Astrocyte (in vitro differentiated cells and primary cell): Measurements from ENCODE around the gene AMOTL2. TPM values are rescaled to one million over a fixed set of nuclear protein-coding genes. Genes with fewer than 3 reads are reported as not detected.

Experiments
- DNase-seq: peaks from one replicate; pipeline ENCODE4 v3.0.0-alpha.2; 2010; ENCODE audit warnings: low read depth
- FAIRE-seq: peaks from 2 replicates; lab custom pipeline; 2011; peaks lifted over from hg19 to GRCh38; lab: Jason Lieb, UNC
- H2AFZ ChIP-seq: 2 replicates; pipeline ENCODE4 v1.6.0; 2012; ENCODE audit warnings: low read depth, low read length, inconsistent platforms
- H3K27ac ChIP-seq: 2 replicates; pipeline ENCODE4 v1.5.1; 2011; ENCODE audit warnings: low read depth, low read length, inconsistent platforms
- H3K27me3 ChIP-seq: 2 replicates; pipeline ENCODE4 v1.6.0; 2011; ENCODE audit warnings: low read length, inconsistent platforms; ENCODE audit not compliant: insufficient read depth
- H3K36me3 ChIP-seq: 2 replicates; pipeline ENCODE4 v1.5.1; 2011; ENCODE audit warnings: low read length, inconsistent platforms; ENCODE audit not compliant: insufficient read depth
- H3K4me1 ChIP-seq: 2 replicates; pipeline ENCODE4 v1.5.1; 2011; ENCODE audit warnings: low read length, inconsistent platforms; ENCODE audit not compliant: insufficient read depth
- H3K4me2 ChIP-seq: 2 replicates; pipeline ENCODE4 v1.6.0; 2012; ENCODE audit warnings: low read length, inconsistent platforms
- H3K4me3 ChIP-seq: 2 replicates; pipeline ENCODE4 v1.5.1; 2011; ENCODE audit warnings: low read depth, mild to moderate bottlenecking, low read length, inconsistent platforms; ENCODE audit not compliant: insufficient read depth
- H3K79me2 ChIP-seq: 2 replicates; pipeline ENCODE4 v1.6.0; 2012; ENCODE audit warnings: mild to moderate bottlenecking, low read length, inconsistent platforms; ENCODE audit not compliant: insufficient read depth
- H3K9ac ChIP-seq: 2 replicates; pipeline ENCODE4 v1.6.0; 2012; ENCODE audit warnings: mild to moderate bottlenecking, low read length, inconsistent platforms
- H3K9me3 ChIP-seq: 2 replicates; pipeline ENCODE4 v1.5.1; 2012; ENCODE audit warnings: low read depth, mild to moderate bottlenecking, low read length, inconsistent platforms; ENCODE audit not compliant: insufficient read depth
- H4K20me1 ChIP-seq: 2 replicates; pipeline ENCODE4 v1.6.0; 2012; ENCODE audit warnings: low read length, inconsistent platforms; ENCODE audit not compliant: insufficient read depth
- H3K27ac Mint-ChIP-seq: one replicate; pipeline ENCODE4 v1.8.0; 2021; ENCODE audit warnings: mild to moderate bottlenecking, mixed read lengths; ENCODE audit not compliant: unreplicated experiment
- H3K27me3 Mint-ChIP-seq: one replicate; pipeline ENCODE4 v1.8.0; 2021; ENCODE audit warnings: low read depth, mixed read lengths; ENCODE audit not compliant: unreplicated experiment
- H3K36me3 Mint-ChIP-seq: one replicate; pipeline ENCODE4 v1.8.0; 2021; ENCODE audit warnings: low read depth, mixed read lengths; ENCODE audit not compliant: unreplicated experiment
- H3K4me1 Mint-ChIP-seq: one replicate; pipeline ENCODE4 v1.8.0; 2021; ENCODE audit warnings: low read depth, mixed read lengths; ENCODE audit not compliant: unreplicated experiment
- H3K4me3 Mint-ChIP-seq: one replicate; pipeline ENCODE4 v1.8.0; 2021; ENCODE audit warnings: mild to moderate bottlenecking, moderate library complexity, mixed read lengths; ENCODE audit not compliant: unreplicated experiment
- H3K9me3 Mint-ChIP-seq: one replicate; pipeline ENCODE4 v1.8.0; 2021; ENCODE audit warnings: mild to moderate bottlenecking, mixed read lengths; ENCODE audit not compliant: unreplicated experiment
- CTCF ChIP-seq: IDR thresholded peaks from 2 replicates; pipeline ENCODE4 v1.5.1; 2011; ENCODE audit warnings: low read depth, mild to moderate bottlenecking, inconsistent platforms, low read length, moderate library complexity; ENCODE audit not compliant: insufficient read depth
- EZH2 ChIP-seq: IDR thresholded peaks from 2 replicates; pipeline ENCODE4 v1.6.1; 2012; ENCODE audit warnings: mild to moderate bottlenecking, low read length, inconsistent platforms; ENCODE audit not compliant: insufficient read depth
- total RNA-seq: library from RNA; stranded (reverse); gene quantifications from 2 replicates; pipeline ENCODE4 v1.2.1, GENCODE V29; 2021

Gene AMOTL2
- total RNA-seq, 1 donor from 2014 or later = 197 TPM

GRCh38 chr3:134376786-134377426 is 2.7 kb upstream of the AMOTL2 start:
- no peak overlapping the region for H3K4me3 Mint-ChIP-seq
- Histone ChIP-seq H3K4me2 (no peak overlapping the region), H3K9me3 (no peaks in the 10 kb centered on the region), H3K4me1 (peaks cover 18% of the 10 kb centered on the region), H4K20me1 (peaks cover 17% of the 10 kb centered on the region), H3K79me2 (peaks cover 27% of the 10 kb centered on the region), H3K27me3 (no peaks in the 10 kb centered on the region), H3K9ac (no peak overlapping the region), H3K36me3 (no peaks in the 10 kb centered on the region), H2AFZ (no peak overlapping the region), H3K4me3 (no peak overlapping the region), H3K27ac (no peak overlapping the region)
- no peak for FAIRE-seq
- H3K27me3 Mint-ChIP-seq = peaks cover 10% of the 10 kb centered on the region
- no peaks in the 10 kb centered on the region for H3K36me3 Mint-ChIP-seq
- H3K9me3 Mint-ChIP-seq = no peaks in the 10 kb centered on the region
- H3K4me1 Mint-ChIP-seq = peaks cover 10% of the 10 kb centered on the region
- no peak for DNase-seq
- TF ChIP-seq CTCF (no peak), EZH2 (no peak)
- H3K27ac Mint-ChIP-seq = no peak overlapping the region

DNA sequence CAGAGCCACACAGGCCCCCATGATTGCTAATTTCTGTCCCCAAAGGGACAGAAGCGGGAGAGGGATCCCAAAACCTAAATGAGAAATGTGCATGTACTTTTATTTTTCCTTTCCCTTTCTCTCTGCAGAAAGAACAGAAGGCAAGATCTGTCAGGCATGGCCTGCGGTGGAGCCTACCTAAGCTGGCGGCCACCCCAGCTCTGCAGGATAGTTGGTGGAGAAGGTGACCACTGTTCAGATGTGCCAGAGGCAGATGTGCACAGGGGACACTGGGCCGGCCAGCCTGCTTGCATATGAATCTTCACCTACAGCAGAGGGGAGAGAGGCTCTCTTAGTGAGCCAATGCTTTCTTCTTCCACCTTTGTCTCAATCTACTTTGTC is 2.1 kb upstream of the AMOTL2 start:
- Mint-ChIP-seq H3K4me3 (no peak overlapping the region), H3K4me1 (peaks cover 15% of the 10 kb centered on the region), H3K9me3 (no peaks in the 10 kb centered on the region), H3K27me3 (peaks cover 10% of the 10 kb centered on the region), H3K27ac (no peak overlapping the region), H3K36me3 (peaks cover 4% of the 10 kb centered on the region)
- H3K4me2 ChIP-seq = no peak overlapping the region
- no peak overlapping the region for H2AFZ ChIP-seq
- TF ChIP-seq CTCF (no peak), EZH2 (no peak)
- H3K27ac ChIP-seq = no peak overlapping the region
- H3K79me2 ChIP-seq = peaks cover 32% of the 10 kb centered on the region
- H4K20me1 ChIP-seq = peaks cover 22% of the 10 kb centered on the region
- H3K36me3 ChIP-seq = peaks cover 5% of the 10 kb centered on the region
- FAIRE-seq (no peak), DNase-seq (no peak)
- H3K27me3 ChIP-seq = no peaks in the 10 kb centered on the region
- no peaks in the 10 kb centered on the region for H3K9me3 ChIP-seq
- H3K4me3 ChIP-seq = no peak overlapping the region
- H3K4me1 ChIP-seq = peaks cover 23% of the 10 kb centered on the region
- H3K9ac ChIP-seq = no peak overlapping the region
